Panc1 (cell line): ENCODE results near the gene SNED1. TPM values are rescaled to one million over a fixed set of nuclear protein-coding genes. Genes with fewer than 3 reads are reported as not detected.
"Not testable (repeated sequence)": the region's sequence is repeated elsewhere in the genome, so short reads cannot be mapped to it uniquely, and the experiment has no call there.

Source experiments
- ATAC-seq: fragments of 200-7000 bp; cut with Tn5 transposase; 2 replicates; pipeline ENCODE4 v1.9.1; 2020; ENCODE audit warnings: mild to moderate bottlenecking, moderate library complexity
- BruUV-seq: library from RNA; stranded (reverse); fragments of 400-500 nt; replicated peaks from 2 replicates; lab custom pipeline; 2021; lab: Mats Ljungman, UMichigan
- CTCF ChIA-PET: fragments of 300-600 bp; sonication (Branson Sonifier 250); formaldehyde crosslinking; loops from one replicate; lab custom pipeline; 2022; ENCODE audit warnings: antibody characterized with exemption; lab: Charles Lee
- POLR2A ChIA-PET: fragments of 300-600 bp; sonication (Branson Sonifier 250); formaldehyde crosslinking; loops from one replicate; lab custom pipeline; 2022; ENCODE audit warnings: antibody characterized with exemption; lab: Charles Lee
- DNase-seq: peaks from one replicate; pipeline ENCODE4 v3.0.0-alpha.2; 2010; ENCODE audit warnings: low read depth, low spot score
- H3K27ac ChIP-seq: 2 replicates; pipeline ENCODE4 v1.5.1; 2011; ENCODE audit warnings: mild to moderate bottlenecking, low read length, inconsistent platforms
- H3K27me3 ChIP-seq: fragments of 200-500 bp; sonication (Bioruptor generic); 2 replicates; pipeline ENCODE4 v1.6.0; 2014; ENCODE audit warnings: low read length, inconsistent platforms; ENCODE audit not compliant: control insufficient read depth, insufficient read depth
- H3K36me3 ChIP-seq: fragments of 200-500 bp; sonication (Bioruptor generic); 2 replicates; pipeline ENCODE4 v1.5.1; 2014; ENCODE audit warnings: inconsistent platforms, mild to moderate bottlenecking, low read length, moderate library complexity; ENCODE audit not compliant: control insufficient read depth, insufficient read depth
- H3K4me1 ChIP-seq: 2 replicates; pipeline ENCODE4 v1.5.1; 2011; ENCODE audit warnings: inconsistent platforms, mild to moderate bottlenecking, low read length, moderate library complexity; ENCODE audit not compliant: control insufficient read depth, insufficient read depth
- H3K4me3 ChIP-seq, 2 experiments: 2 replicates each; pipeline ENCODE4 v1.5.1; 2011 to 2012; ENCODE audit warnings: low read depth in 2 of 2, low read length in 2 of 2, mild to moderate bottlenecking in 2 of 2, inconsistent platforms in 1 of 2, moderate library complexity in 1 of 2
- H3K9me3 ChIP-seq: fragments of 200-500 bp; sonication (Bioruptor generic); 2 replicates; pipeline ENCODE4 v1.5.1; 2014; ENCODE audit warnings: low read depth, mild to moderate bottlenecking, inconsistent platforms, low read length, moderate library complexity; ENCODE audit not compliant: control insufficient read depth, insufficient read depth
- POLR2AphosphoS5 ChIP-seq: IDR thresholded peaks from 2 replicates; pipeline ENCODE4 v1.6.1; 2012; ENCODE audit warnings: mild to moderate bottlenecking, low read depth, low read length, moderate library complexity
- SIN3A ChIP-seq: IDR thresholded peaks from 2 replicates; pipeline ENCODE4 v1.6.1; 2012; ENCODE audit warnings: low read depth, mild to moderate bottlenecking, low read length, moderate library complexity, borderline replicate concordance; ENCODE audit not compliant: insufficient read depth
- TCF7L2 ChIP-seq: IDR thresholded peaks from 2 replicates; pipeline ENCODE4 v1.6.1; 2011; ENCODE audit warnings: mild to moderate bottlenecking, low read depth, low read length, inconsistent platforms
- in situ Hi-C: cut with HindIII; loops from 2 replicates; pipeline ENCODE4 v1.10.0; 2016; ENCODE audit warnings: low sequenced_read_pairs, low pct_unique_long_range_greater_than_20kb
- intact Hi-C: fragments of 100-400 bp; cut with micrococcal nuclease; formaldehyde crosslinking; loops from one replicate; pipeline ENCODE4 v1.10.0; 2022; ENCODE audit not compliant: unreplicated experiment
- total RNA-seq: library from RNA; stranded (reverse); gene quantifications from one replicate; pipeline ENCODE4 v1.2.1, GENCODE V29; 2021; ENCODE audit not compliant: unreplicated experiment
- TF ChIP-seq, protein P1 (sequence below), 2 experiments: IDR thresholded peaks; 2 replicates each; pipeline ENCODE4 v1.6.1; 2011 to 2012; ENCODE audit warnings: low read depth in 2 of 2, control low read depth in 1 of 2, low read length in 1 of 2, mild to moderate bottlenecking in 1 of 2, moderate library complexity in 1 of 2; ENCODE audit not compliant: insufficient read depth in 1 of 2
- TF ChIP-seq, protein P2 (sequence below): fragments of 450-650 bp; IDR thresholded peaks from 2 replicates; pipeline ENCODE4 v1.5.1; 2017; ENCODE audit warnings: mild to moderate bottlenecking

SNED1 gene
- total RNA-seq, 1 experiment from 2014 or later = 11.0 TPM

DNA sequence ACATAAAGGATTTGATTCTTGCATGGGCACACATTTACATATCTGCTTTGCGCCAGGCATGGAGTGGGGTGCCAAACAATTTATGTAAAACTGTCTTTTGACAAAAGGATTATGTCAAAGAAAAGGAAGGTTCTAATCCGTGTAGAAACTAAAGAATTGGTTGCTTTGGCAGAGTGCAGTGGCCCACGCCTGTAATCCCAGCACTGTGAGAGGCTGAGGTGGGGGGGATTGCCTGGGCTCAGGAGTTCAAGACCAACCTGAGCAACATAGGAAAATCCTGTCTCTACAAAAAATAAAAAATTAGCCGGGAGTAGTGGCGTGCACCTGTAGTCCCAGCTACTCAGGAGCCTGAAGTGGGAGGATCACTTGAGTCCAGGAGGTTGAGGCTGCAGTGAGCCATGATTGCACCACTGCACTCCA lies 104.8 kb downstream of the SNED1 start:
- H3K4me1 ChIP-seq = peaks cover 9% of the 10 kb centered on the region
- ChIA-PET CTCF (no interaction called here), POLR2A (no interaction called here)
- no peaks in the 10 kb centered on the region for H3K27me3 ChIP-seq
- TF ChIP-seq POLR2AphosphoS5 (no peak), SIN3A (no peak), TCF7L2 (no peak)
- TF ChIP-seq, protein P1, sequence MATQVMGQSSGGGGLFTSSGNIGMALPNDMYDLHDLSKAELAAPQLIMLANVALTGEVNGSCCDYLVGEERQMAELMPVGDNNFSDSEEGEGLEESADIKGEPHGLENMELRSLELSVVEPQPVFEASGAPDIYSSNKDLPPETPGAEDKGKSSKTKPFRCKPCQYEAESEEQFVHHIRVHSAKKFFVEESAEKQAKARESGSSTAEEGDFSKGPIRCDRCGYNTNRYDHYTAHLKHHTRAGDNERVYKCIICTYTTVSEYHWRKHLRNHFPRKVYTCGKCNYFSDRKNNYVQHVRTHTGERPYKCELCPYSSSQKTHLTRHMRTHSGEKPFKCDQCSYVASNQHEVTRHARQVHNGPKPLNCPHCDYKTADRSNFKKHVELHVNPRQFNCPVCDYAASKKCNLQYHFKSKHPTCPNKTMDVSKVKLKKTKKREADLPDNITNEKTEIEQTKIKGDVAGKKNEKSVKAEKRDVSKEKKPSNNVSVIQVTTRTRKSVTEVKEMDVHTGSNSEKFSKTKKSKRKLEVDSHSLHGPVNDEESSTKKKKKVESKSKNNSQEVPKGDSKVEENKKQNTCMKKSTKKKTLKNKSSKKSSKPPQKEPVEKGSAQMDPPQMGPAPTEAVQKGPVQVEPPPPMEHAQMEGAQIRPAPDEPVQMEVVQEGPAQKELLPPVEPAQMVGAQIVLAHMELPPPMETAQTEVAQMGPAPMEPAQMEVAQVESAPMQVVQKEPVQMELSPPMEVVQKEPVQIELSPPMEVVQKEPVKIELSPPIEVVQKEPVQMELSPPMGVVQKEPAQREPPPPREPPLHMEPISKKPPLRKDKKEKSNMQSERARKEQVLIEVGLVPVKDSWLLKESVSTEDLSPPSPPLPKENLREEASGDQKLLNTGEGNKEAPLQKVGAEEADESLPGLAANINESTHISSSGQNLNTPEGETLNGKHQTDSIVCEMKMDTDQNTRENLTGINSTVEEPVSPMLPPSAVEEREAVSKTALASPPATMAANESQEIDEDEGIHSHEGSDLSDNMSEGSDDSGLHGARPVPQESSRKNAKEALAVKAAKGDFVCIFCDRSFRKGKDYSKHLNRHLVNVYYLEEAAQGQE (IDR thresholded peaks at IDR 0.05; ENCODE audit: insufficient read depth in 1 of 2, low read depth in 2 of 2, low read length in 1 of 2) = no peak
- TF ChIP-seq, protein P2, sequence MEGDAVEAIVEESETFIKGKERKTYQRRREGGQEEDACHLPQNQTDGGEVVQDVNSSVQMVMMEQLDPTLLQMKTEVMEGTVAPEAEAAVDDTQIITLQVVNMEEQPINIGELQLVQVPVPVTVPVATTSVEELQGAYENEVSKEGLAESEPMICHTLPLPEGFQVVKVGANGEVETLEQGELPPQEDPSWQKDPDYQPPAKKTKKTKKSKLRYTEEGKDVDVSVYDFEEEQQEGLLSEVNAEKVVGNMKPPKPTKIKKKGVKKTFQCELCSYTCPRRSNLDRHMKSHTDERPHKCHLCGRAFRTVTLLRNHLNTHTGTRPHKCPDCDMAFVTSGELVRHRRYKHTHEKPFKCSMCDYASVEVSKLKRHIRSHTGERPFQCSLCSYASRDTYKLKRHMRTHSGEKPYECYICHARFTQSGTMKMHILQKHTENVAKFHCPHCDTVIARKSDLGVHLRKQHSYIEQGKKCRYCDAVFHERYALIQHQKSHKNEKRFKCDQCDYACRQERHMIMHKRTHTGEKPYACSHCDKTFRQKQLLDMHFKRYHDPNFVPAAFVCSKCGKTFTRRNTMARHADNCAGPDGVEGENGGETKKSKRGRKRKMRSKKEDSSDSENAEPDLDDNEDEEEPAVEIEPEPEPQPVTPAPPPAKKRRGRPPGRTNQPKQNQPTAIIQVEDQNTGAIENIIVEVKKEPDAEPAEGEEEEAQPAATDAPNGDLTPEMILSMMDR = no peak
- in situ Hi-C loops = no loop called here
- 0 out of 2 replicates have a peak, but pooled peaks cover under 1% of the 10 kb centered on the region for H3K36me3 ChIP-seq
- no TSS peak for BruUV-seq
- DNase-seq = no peak
- ATAC-seq = no peak
- peak overlapping the region; percentile 75 to 87 for H3K4me3 ChIP-seq
- peak overlapping the region; percentile 95 for H3K27ac ChIP-seq
- H3K9me3 ChIP-seq = no peaks in the 10 kb centered on the region
- intact Hi-C loops = no loop called here

DNA sequence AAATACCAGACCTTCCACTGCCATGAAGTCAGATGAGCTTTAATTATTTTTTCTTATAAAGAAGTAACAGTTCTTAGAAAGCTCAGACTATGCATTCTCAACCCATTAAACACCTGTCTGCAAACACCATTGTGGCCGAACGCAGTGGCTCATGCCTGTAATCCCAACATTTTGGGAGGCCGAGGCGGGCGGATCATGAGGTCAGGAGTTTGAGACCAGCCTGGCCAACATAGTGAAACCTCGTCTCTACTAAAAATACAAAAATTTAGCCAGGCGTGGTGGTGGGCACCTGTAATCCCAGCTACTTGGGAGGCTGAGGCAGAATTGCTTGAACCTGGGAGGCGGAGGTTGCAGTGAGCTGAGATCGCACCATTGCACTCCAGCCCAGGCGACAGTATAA lies 106.2 kb downstream of the SNED1 start:
- in situ Hi-C loops, H3K27ac ChIP-seq, H3K4me3 ChIP-seq, H3K9me3 ChIP-seq, CTCF ChIA-PET, DNase-seq, H3K4me1 ChIP-seq, BruUV-seq, H3K36me3 ChIP-seq, H3K27me3 ChIP-seq, intact Hi-C loops, ATAC-seq: not testable (repeated sequence)
- POLR2A ChIA-PET = interaction anchor here (0.6 to 0.7 kb wide), 2 partner anchors 22 to 128 kb away, joined by 7 to 10 read pairs; no protein-coding TSS in a partner anchor

DNA sequence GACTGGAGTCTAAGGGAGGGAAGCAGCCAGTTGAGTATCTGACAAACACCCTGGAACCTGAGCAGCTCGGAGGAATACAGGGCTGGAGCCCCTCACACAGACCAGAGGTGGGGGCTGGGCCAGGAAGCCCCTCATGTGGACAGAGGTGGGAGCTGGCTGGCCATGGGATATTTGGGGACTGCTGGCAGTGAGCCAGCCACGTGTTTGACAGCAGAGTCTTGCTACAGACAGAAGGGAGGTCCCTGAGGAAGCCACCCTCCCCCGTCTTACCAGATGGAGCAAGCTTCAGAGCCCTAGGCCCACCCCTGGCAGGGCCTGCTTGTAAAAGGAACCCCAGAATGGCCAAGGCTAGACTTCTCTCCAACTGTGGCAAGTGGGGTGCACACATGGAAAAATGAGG lies 107.2 kb downstream of the SNED1 start:
- no peaks in the 10 kb centered on the region for H3K36me3 ChIP-seq
- H3K9me3 ChIP-seq = no peaks in the 10 kb centered on the region
- no peak overlapping the region for H3K27ac ChIP-seq
- TF ChIP-seq, protein P2 = no peak
- TF ChIP-seq, protein P1 (IDR thresholded peaks at IDR 0.05; ENCODE audit: insufficient read depth in 1 of 2, low read depth in 2 of 2, low read length in 1 of 2) = no peak
- TF ChIP-seq POLR2AphosphoS5 = no peak
- no peak for TF ChIP-seq SIN3A
- no peak for TF ChIP-seq TCF7L2
- ChIA-PET CTCF (no interaction called here), POLR2A (no interaction called here)
- DNase-seq (no peak), ATAC-seq (no peak)
- intact Hi-C loops (no loop called here), in situ Hi-C loops (no loop called here)
- no TSS peak for BruUV-seq
- no peak overlapping the region for H3K4me3 ChIP-seq
- no peaks in the 10 kb centered on the region for H3K27me3 ChIP-seq
- H3K4me1 ChIP-seq = peaks cover 9% of the 10 kb centered on the region
